ENCODE data around the gene GRIK2.

GRIK2 gene

DNA sequence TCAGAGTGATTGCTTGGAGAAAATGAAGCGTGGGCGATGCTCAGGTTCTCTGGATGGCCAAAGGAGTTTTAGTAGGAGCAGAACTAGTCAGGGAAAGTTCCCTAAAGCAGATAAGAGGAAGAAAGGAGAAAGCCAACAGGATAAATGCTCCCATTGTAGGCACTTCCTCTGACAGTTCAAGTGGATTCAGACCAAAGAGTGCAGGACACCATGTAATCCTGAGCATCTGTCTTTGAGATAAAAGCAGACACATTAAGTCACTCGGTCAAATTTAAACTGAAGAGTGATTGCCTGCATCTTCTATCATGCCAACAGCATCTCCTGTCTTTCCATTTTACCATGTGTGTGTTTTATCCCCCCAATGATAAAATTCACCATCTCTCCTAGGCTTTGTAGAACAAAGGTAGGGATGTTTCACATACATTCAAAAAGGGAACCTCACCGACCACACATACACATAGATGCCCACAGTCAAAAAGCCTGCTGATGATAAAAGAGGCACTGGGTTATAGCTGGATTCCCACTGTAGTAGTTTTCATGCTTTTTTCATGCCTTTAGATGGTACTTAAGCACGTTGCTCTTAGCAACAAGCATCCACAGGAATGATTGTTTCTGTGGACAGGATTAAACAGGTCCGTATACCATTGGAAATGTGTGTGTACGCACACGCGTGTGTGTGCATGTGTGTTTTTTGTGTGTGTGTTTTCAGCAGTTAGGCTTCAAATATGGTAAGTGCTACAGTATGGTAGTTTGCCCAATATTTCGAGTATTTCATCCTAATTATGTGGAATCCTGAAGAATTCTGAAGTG lies 7.0 kb downstream of the GRIK2 start:
- no peak for DNase-seq (ENCODE audit: low read depth)

- DNase-seq (ENCODE audit: low read depth), result no peak
These were observed 7.7 kb downstream of the GRIK2 start for GRCh38 chr6:101401171-101401570.

GRCh38 chr6:101401792-101402621 lies 8.5 kb downstream of the GRIK2 start:
- DNase-seq (ENCODE audit: low read depth), result no peak

DNA sequence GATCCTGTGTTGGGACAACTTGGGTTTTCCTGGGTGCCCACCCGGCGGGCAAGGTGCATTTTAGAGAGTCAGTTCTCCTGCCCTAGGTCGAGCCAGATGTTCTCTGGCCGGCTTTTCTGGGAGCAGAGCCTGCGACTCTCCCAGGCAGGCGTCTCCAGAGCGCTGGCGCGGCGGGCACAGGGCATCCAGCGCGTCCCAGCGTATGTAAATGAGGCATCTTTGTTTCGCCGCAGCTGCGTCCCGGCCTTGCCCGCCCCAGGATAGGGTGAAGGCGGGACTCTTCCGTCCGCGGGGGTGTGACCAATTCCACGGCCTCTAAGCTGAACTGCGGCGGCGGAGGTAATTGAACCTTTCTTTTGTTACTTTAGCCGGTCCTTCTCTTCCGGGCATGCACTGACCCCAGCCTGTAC lies 9.1 kb downstream of the GRIK2 start:
- no peak for DNase-seq (ENCODE audit: low read depth)

DNA sequence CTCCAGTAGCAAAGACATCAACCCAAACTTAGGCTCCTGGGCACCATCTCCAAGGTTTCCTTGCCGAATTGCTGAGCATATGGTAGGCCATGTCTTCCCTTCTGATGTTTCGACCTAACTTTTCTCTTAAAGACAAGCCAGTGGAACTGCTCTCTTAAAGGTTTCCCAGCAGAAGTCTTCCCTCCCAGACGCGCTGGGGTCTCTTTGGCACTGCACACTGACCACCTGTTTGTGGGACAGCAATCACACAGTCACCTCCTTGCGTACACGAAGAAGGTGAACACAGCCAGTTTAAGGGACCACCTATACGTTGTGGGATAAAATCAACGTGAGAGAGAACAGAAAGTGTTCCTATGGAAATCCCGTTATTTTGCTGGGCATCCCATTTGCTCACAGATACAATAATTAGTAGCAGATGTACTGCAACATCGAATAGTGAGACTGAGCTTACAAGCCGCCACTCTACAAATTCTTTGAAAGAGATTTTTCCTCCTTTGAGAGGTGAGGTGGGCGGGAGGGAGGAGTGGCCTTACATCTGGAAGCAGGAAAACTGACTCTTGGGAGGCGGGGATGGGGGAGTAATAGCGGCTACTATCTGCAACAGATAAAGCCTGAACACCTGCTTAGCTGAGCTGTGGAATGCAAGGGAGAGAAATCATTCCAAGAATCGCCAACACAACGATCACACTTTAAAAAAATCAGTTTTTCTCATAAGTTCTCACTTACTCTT lies 9.9 kb downstream of the GRIK2 start:
- no peak for DNase-seq (ENCODE audit: low read depth)

GRCh38 chr6:101404775-101405174 lies 11.3 kb downstream of the GRIK2 start:
- DNase-seq (ENCODE audit: low read depth), result no peak

GRCh38 chr6:101413773-101414172 lies 20.3 kb downstream of the GRIK2 start:
- no peak for DNase-seq (ENCODE audit: low read depth)

DNA sequence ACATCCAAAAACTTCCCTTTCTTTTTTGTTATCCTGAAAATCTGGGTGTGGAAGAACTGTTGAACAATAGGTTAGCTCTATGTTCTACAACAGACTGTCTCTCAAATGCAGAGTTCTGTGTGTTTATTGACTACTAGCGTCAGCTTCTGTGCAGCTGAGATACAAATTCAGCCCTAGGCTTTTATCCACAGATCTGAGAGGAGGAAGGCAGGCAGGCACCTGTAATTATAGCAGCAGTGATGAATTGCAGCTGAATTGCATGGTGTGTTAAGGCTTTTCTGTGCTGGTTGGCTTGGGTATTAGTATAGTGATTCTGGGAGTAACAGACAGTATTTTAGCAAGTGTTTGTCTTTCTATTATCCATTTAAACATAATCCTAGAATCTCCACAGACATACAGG lies 24.4 kb downstream of the GRIK2 start:
- DNase-seq (ENCODE audit: low read depth), result no peak

GRCh38 chr6:101422251-101422650 lies 28.7 kb downstream of the GRIK2 start:
- DNase-seq (ENCODE audit: low read depth), result no peak

DNA sequence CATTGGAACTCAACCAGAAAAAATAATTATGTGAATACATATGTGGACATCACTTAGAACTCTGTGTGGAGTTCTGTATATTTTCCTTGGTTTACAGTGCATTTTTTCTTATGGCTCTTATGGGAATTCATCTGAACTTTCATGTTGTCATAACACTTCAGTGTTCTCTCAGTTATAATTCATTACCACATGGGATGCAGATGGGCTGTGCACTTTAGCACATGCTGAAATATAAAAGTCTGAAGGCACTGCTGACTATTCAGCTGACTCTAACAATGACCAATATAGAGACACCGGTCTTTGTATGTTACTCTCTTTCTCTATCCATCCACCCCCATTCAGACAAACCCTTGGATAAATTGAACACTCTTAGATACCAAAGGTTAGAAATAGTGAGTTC lies 29.3 kb downstream of the GRIK2 start:
- DNase-seq (ENCODE audit: low read depth), result no peak

DNA sequence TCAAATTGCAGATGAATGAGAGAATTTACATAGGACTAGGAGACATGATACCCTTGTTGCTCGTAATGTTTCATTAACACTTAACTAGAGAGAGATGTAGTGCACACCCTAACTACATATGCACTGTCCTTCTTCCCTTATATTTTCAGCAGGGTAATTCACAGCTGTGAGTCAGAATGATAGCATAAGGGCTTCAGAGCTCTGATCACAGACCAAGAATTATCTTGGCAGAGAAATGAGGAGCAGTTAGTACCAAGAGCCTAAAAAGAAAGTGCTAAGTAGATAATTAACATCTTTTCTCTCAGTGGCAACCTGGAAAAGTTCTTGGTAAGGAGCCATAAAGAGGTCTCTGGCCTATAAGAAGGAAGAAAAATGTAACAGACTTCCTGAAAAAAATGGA lies 35.8 kb downstream of the GRIK2 start:
- peak; percentile 5 for DNase-seq (ENCODE audit: low read depth)

DNA sequence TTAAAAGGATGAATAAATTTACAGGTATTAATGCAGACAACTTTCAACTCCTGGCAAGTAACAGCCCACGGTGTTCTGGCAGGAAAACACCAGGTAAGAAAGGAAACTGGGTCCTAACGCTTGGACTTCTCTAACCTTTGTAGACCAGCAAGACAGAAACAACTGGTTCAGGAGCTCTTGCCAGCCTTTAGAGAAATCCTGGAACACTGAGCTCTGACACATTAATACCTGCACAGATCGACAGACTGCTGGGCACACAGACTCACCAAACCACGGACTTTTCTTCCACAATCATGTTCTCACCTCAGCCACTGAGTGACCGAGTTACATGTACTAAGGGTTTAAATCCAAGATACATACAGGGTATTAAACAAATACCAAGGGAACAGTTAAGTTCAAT lies 36.3 kb downstream of the GRIK2 start:
- DNase-seq (ENCODE audit: low read depth), result no peak

DNA sequence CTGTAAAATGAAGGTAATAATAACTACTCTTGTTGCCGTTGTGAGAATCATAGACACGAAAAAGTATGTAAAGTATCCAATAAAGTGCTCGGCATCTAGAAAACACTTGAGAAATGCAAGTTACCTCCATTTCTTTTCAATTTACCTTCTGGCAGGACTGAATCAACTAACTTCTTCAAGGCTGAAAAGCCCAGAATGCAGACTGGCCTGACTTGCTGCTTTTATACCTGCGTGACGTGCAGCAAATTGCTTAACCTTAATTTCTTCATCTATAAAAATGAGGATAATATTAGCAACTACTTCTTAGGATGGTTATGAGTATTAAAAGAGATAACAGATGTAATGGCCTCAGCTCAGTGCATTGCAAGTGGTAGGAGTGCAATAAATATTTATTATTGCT lies 39.6 kb downstream of the GRIK2 start:
- DNase-seq (ENCODE audit: low read depth), result no peak

- DNase-seq (ENCODE audit: low read depth), result no peak
These were observed 41.1 kb downstream of the GRIK2 start for GRCh38 chr6:101434601-101435000.

- no peak for DNase-seq (ENCODE audit: low read depth)
These were observed 41.5 kb downstream of the GRIK2 start for GRCh38 chr6:101435038-101435437.

DNA sequence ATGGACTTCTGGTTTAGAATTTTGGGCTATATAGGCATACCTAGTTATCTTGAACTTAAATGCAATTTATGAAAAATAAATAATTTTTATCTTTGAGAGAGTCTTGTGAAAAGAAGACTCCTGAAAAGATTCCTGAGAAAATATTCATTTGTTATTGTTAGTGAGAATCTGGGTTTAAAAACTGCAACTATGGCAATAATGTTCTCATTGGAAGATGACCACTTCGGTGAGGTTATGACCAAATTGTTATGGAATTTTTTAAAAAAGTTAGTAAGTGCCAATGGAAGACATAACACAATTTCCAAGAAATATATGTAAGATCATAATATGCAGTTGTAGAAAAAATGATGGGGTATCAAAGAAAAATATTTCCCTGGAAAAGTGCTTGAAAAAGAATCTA lies 46.3 kb downstream of the GRIK2 start:
- peak; percentile 9 for DNase-seq (ENCODE audit: low read depth)

- DNase-seq (ENCODE audit: low read depth), result no peak
These were observed 49.8 kb downstream of the GRIK2 start for GRCh38 chr6:101443315-101443714.

GRCh38 chr6:101444717-101445116 lies 51.2 kb downstream of the GRIK2 start:
- no peak for DNase-seq (ENCODE audit: low read depth)

DNA sequence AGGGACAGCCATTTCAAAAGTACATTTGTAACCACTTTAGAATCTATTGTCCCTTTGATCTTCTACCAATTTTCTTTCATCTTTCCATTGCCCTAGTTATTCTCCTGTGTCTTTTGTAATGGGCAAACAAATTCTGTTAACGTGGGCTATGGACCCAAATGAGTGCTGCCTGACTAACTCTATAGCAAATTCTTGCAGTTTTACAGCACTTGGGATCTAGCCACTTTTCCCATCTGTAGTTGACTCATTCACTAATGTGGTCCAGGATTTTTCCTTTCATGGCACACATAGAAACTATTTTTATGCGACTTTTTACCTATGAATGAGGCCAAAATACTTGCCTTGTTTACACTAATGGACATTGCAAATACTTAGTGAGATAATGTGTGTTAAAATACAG lies 52.0 kb downstream of the GRIK2 start:
- DNase-seq (ENCODE audit: low read depth), result no peak

DNA sequence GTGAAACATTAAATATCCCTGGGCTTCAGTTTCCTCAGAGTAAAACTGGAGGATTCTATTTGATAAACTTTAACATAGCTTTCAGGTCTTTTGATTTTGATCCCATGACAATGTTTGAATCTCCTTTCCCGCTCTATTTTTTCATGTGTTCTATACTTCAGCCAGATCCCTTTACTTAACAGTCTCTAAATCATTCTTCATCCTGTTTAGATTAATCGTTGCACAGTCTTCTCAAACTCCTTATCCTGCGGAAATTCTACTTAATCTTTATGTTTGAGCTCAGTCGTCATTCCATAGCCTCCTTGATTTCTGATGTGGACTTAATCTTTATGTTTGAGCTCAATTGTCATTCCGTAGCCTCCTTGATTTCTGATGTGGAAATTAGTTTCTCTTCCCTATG lies 57.4 kb downstream of the GRIK2 start:
- DNase-seq (ENCODE audit: low read depth), result no peak

GRCh38 chr6:101451981-101452380 lies 58.5 kb downstream of the GRIK2 start:
- no peak for DNase-seq (ENCODE audit: low read depth)

- DNase-seq (ENCODE audit: low read depth), result no peak
These were observed 59.7 kb downstream of the GRIK2 start for GRCh38 chr6:101453221-101453620.

Data from iris pigment epithelial cell (primary cell).